OCI-LY7 (cell line): ENCODE data around the gene UBAC1. TPM values are rescaled to one million over a fixed set of nuclear protein-coding genes. Genes with fewer than 3 reads are reported as not detected.

ENCODE experiments used
- BruUV-seq: library from RNA; stranded (reverse); fragments of 400-500 nt; replicated peaks from 2 replicates; lab custom pipeline; 2021; lab: Mats Ljungman, UMichigan
- CTCF ChIA-PET: fragments of 300-600 bp; sonication (Branson Sonifier 250); formaldehyde crosslinking; loops from one replicate; lab custom pipeline; 2022; ENCODE audit warnings: antibody characterized with exemption; ENCODE audit not compliant: unreplicated experiment; lab: Charles Lee
- POLR2A ChIA-PET: fragments of 300-600 bp; sonication (Branson Sonifier 250); formaldehyde crosslinking; loops from one replicate; lab custom pipeline; 2022; ENCODE audit warnings: antibody characterized with exemption; lab: Charles Lee
- DNase-seq: peaks from one replicate; pipeline ENCODE4 v3.0.0-alpha.2; 2015; ENCODE audit warnings: low spot score
- H2AFZ ChIP-seq: fragments of 200-600 bp; sonication (generic), shearing (Covaris generic); 2 replicates; pipeline ENCODE4 v1.6.1; 2014; ENCODE audit warnings: mild to moderate bottlenecking, antibody characterized with exemption, low read length, moderate library complexity
- H3K27ac ChIP-seq: fragments of 200-600 bp; sonication (generic); 2 replicates; pipeline ENCODE4 v1.5.1; 2014; ENCODE audit warnings: mixed run types, low read depth, mild to moderate bottlenecking, moderate library complexity, low read length, inconsistent platforms; ENCODE audit not compliant: poor library complexity, severe bottlenecking
- H3K36me3 ChIP-seq: fragments of 200-600 bp; sonication (generic); 2 replicates; pipeline ENCODE4 v1.6.1; 2014; ENCODE audit warnings: mild to moderate bottlenecking, antibody characterized with exemption, low read length, moderate library complexity, mixed read lengths; ENCODE audit not compliant: insufficient read depth
- H3K4me1 ChIP-seq: fragments of 200-600 bp; sonication (generic); 2 replicates; pipeline ENCODE4 v1.5.1; 2014; ENCODE audit warnings: mild to moderate bottlenecking, low read length; ENCODE audit not compliant: insufficient read depth, poor library complexity, severe bottlenecking
- H3K4me2 ChIP-seq: fragments of 200-600 bp; sonication (generic); 2 replicates; pipeline ENCODE4 v1.6.1; 2014; ENCODE audit warnings: mild to moderate bottlenecking, low read length
- H3K4me3 ChIP-seq: fragments of 200-600 bp; sonication (generic); 2 replicates; pipeline ENCODE4 v1.5.1; 2014; ENCODE audit warnings: mild to moderate bottlenecking, low read depth, low read length; ENCODE audit not compliant: poor library complexity, severe bottlenecking
- H3K79me2 ChIP-seq: fragments of 200-600 bp; sonication (generic); 2 replicates; pipeline ENCODE4 v1.6.1; 2016; ENCODE audit warnings: low read depth, mild to moderate bottlenecking, low read length, moderate library complexity, mixed read lengths; ENCODE audit not compliant: insufficient read depth
- H3K9me2 ChIP-seq: fragments of 200-600 bp; sonication (generic); 2 replicates; pipeline ENCODE4 v1.6.1; 2016; ENCODE audit warnings: mild to moderate bottlenecking, low read length, mixed read lengths; ENCODE audit not compliant: insufficient read depth
- H3K9me3 ChIP-seq: fragments of 200-600 bp; sonication (generic); 2 replicates; pipeline ENCODE4 v1.6.1; 2014; ENCODE audit warnings: mild to moderate bottlenecking, mixed run types, low read length, mixed read lengths
- H4K20me1 ChIP-seq: fragments of 200-600 bp; sonication (generic); 2 replicates; pipeline ENCODE4 v1.6.1; 2014; ENCODE audit warnings: mild to moderate bottlenecking, antibody characterized with exemption, low read length, moderate library complexity, mixed read lengths; ENCODE audit not compliant: insufficient read depth
- CTCF ChIP-seq: fragments of 200-600 bp; sonication (generic); conservative IDR thresholded peaks from 2 replicates; pipeline ENCODE4 v1.5.1; 2014; ENCODE audit warnings: mild to moderate bottlenecking, antibody characterized with exemption, low read length, moderate library complexity, mixed read lengths
- EZH2phosphoT487 ChIP-seq: fragments of 200-600 bp; sonication (generic); IDR thresholded peaks from 2 replicates; pipeline ENCODE4 v1.6.1; 2018; ENCODE audit warnings: low read depth, borderline replicate concordance, mild to moderate bottlenecking, mixed run types, antibody characterized with exemption, low read length, moderate library complexity, mixed read lengths
- intact Hi-C: fragments of 100-400 bp; cut with micrococcal nuclease; formaldehyde crosslinking; loops from one replicate; pipeline ENCODE4 v1.10.0; 2022; ENCODE audit not compliant: unreplicated experiment
- total RNA-seq, 2 experiments: library from RNA; depleted of rRNA in 1 of 2; stranded (reverse); fragments of >200 nt in 1 of 2; shearing (Covaris generic) in 1 of 2; gene quantifications; 2 replicates each; pipeline ENCODE4 v1.2.3, GENCODE V29; 2014 to 2022

The UBAC1 gene
- total RNA-seq, 2 experiments from 2014 or later: 42.3 to 59.2 TPM

GRCh38 chr9:135925496-135926133, 35.6 kb downstream of the UBAC1 start:
- Histone ChIP-seq H2AFZ (no peak overlapping the region), H3K79me2 (no peaks in the 10 kb centered on the region), H3K36me3 (peaks cover under 1% of the 10 kb centered on the region; the same call in 1 of the 2 replicates), H3K9me3 (no peaks in the 10 kb centered on the region), H3K9me2 (no peaks in the 10 kb centered on the region), H3K4me1 (no peaks in the 10 kb centered on the region), H3K4me3 (no peak overlapping the region), H3K4me2 (no peak overlapping the region), H3K27ac (no peak overlapping the region), H4K20me1 (no peaks in the 10 kb centered on the region)
- ChIA-PET CTCF (no interaction called here), POLR2A (interaction anchor here (0.6 kb wide), 1 partner anchor 235 kb away, joined by 5 read pairs; no protein-coding TSS in a partner anchor)
- no peak for TF ChIP-seq EZH2phosphoT487
- TF ChIP-seq CTCF: no peak
- intact Hi-C loops: loop anchor here (1.0 kb wide), 1 partner anchor 128 kb away; no protein-coding TSS in a partner anchor
- DNase-seq: no peak
- BruUV-seq: no TSS peak

GRCh38 chr9:135924628-135925338, 36.4 kb downstream of the UBAC1 start:
- no peaks in the 10 kb centered on the region for H3K36me3 ChIP-seq
- H3K4me1 ChIP-seq: no peaks in the 10 kb centered on the region
- POLR2A ChIA-PET: no interaction called here
- H3K4me2 ChIP-seq: no peak overlapping the region
- H3K27ac ChIP-seq: no peak overlapping the region
- TF ChIP-seq EZH2phosphoT487: no peak
- peak; percentile 68 for TF ChIP-seq CTCF
- CTCF ChIA-PET: no interaction called here
- no peaks in the 10 kb centered on the region for H3K79me2 ChIP-seq
- intact Hi-C loops: loop anchor here (1.0 kb wide), 1 partner anchor 127 kb away; no protein-coding TSS in a partner anchor
- H3K9me2 ChIP-seq: no peaks in the 10 kb centered on the region
- DNase-seq: peak; percentile 33
- H3K9me3 ChIP-seq: no peaks in the 10 kb centered on the region
- no peaks in the 10 kb centered on the region for H4K20me1 ChIP-seq
- BruUV-seq: no TSS peak
- no peak overlapping the region for H2AFZ ChIP-seq
- H3K4me3 ChIP-seq: no peak overlapping the region

- no peaks in the 10 kb centered on the region for H3K9me3 ChIP-seq
- intact Hi-C loops: no loop called here
- H3K4me2 ChIP-seq: no peak overlapping the region
- no peak overlapping the region for H3K4me3 ChIP-seq
- no peak for DNase-seq
- no peaks in the 10 kb centered on the region for H3K79me2 ChIP-seq
- no peak overlapping the region for H2AFZ ChIP-seq
- no peaks in the 10 kb centered on the region for H3K4me1 ChIP-seq
- H3K27ac ChIP-seq: no peak overlapping the region
- H4K20me1 ChIP-seq: no peaks in the 10 kb centered on the region
- TF ChIP-seq CTCF (no peak), EZH2phosphoT487 (no peak)
- no TSS peak for BruUV-seq
- POLR2A ChIA-PET: no interaction called here
- no peaks in the 10 kb centered on the region for H3K36me3 ChIP-seq
- CTCF ChIA-PET: no interaction called here
- H3K9me2 ChIP-seq: no peaks in the 10 kb centered on the region
Observed at GRCh38 chr9:135923508-135923907, 37.7 kb downstream of the UBAC1 start.
